ENCODE results near the gene RTN4R. TPM values are rescaled to one million over a fixed set of nuclear protein-coding genes. Genes with fewer than 3 reads are reported as not detected.
"Not testable (repeated sequence)": the region's sequence is repeated elsewhere in the genome, so short reads cannot be mapped to it uniquely, and the experiment has no call there.

RTN4R gene
- total RNA-seq, 1 donor from 2014 or later, result 38.3 TPM

GRCh38 chr22:20281891-20282290 lies 13.8 kb upstream of the RTN4R start:
- no peak for TF ChIP-seq CTCF (IDR thresholded peaks at IDR 0.05; ENCODE audit: partially characterized antibody, unreplicated experiment)
- no peak overlapping the region for H3K27ac Mint-ChIP-seq (ENCODE audit: unreplicated experiment)

GRCh38 chr22:20281473-20281872 lies 13.4 kb upstream of the RTN4R start:
- not testable (repeated sequence) for H3K27me3 Mint-ChIP-seq (ENCODE audit: unreplicated experiment); H3K9me3 Mint-ChIP-seq (ENCODE audit: unreplicated experiment); H3K36me3 Mint-ChIP-seq (ENCODE audit: unreplicated experiment); H3K4me1 Mint-ChIP-seq (ENCODE audit: low read depth, unreplicated experiment); H3K27ac Mint-ChIP-seq (ENCODE audit: unreplicated experiment); DNase-seq; H3K4me3 Mint-ChIP-seq (ENCODE audit: unreplicated experiment)

More at GRCh38 chr22:20281891-20282290, 13.8 kb upstream of the RTN4R start:
- no peaks in the 10 kb centered on the region for H3K36me3 Mint-ChIP-seq (ENCODE audit: unreplicated experiment)
- no peak overlapping the region for H3K4me3 Mint-ChIP-seq (ENCODE audit: unreplicated experiment)
- H3K4me1 Mint-ChIP-seq (ENCODE audit: low read depth, unreplicated experiment), result peaks cover under 1% of the 10 kb centered on the region
- peaks cover 2% of the 10 kb centered on the region for H3K27me3 Mint-ChIP-seq (ENCODE audit: unreplicated experiment)
- H3K9me3 Mint-ChIP-seq (ENCODE audit: unreplicated experiment), result peaks cover 4% of the 10 kb centered on the region
- no peak for DNase-seq

- no peak for DNase-seq
- Mint-ChIP-seq H3K4me1 (ENCODE audit: low read depth, unreplicated experiment) (no peaks in the 10 kb centered on the region), H3K27ac (ENCODE audit: unreplicated experiment) (no peak overlapping the region), H3K36me3 (ENCODE audit: unreplicated experiment) (no peaks in the 10 kb centered on the region), H3K9me3 (ENCODE audit: unreplicated experiment) (peaks cover 4% of the 10 kb centered on the region), H3K27me3 (ENCODE audit: unreplicated experiment) (peaks cover 2% of the 10 kb centered on the region), H3K4me3 (ENCODE audit: unreplicated experiment) (no peak overlapping the region)
- no peak for TF ChIP-seq CTCF (IDR thresholded peaks at IDR 0.05; ENCODE audit: partially characterized antibody, unreplicated experiment)
Measured at GRCh38 chr22:20280866-20281265, 12.7 kb upstream of the RTN4R start.

- not testable (repeated sequence) for H3K36me3 Mint-ChIP-seq (ENCODE audit: unreplicated experiment); H3K27ac Mint-ChIP-seq (ENCODE audit: unreplicated experiment); H3K27me3 Mint-ChIP-seq (ENCODE audit: unreplicated experiment); H3K9me3 Mint-ChIP-seq (ENCODE audit: unreplicated experiment); H3K4me1 Mint-ChIP-seq (ENCODE audit: low read depth, unreplicated experiment); DNase-seq; H3K4me3 Mint-ChIP-seq (ENCODE audit: unreplicated experiment)
Measured at GRCh38 chr22:20280163-20280562, 12.0 kb upstream of the RTN4R start.

- peaks cover 2% of the 10 kb centered on the region for H3K4me1 Mint-ChIP-seq (ENCODE audit: low read depth, unreplicated experiment)
- TF ChIP-seq CTCF (IDR thresholded peaks at IDR 0.05; ENCODE audit: partially characterized antibody, unreplicated experiment), result no peak
- no peak overlapping the region for H3K4me3 Mint-ChIP-seq (ENCODE audit: unreplicated experiment)
- peaks cover 2% of the 10 kb centered on the region for H3K27me3 Mint-ChIP-seq (ENCODE audit: unreplicated experiment)
- H3K36me3 Mint-ChIP-seq (ENCODE audit: unreplicated experiment), result no peaks in the 10 kb centered on the region
- DNase-seq, result no peak
- peaks cover 4% of the 10 kb centered on the region for H3K9me3 Mint-ChIP-seq (ENCODE audit: unreplicated experiment)
- H3K27ac Mint-ChIP-seq (ENCODE audit: unreplicated experiment), result no peak overlapping the region
Measured at GRCh38 chr22:20279662-20280134, 11.6 kb upstream of the RTN4R start.

- not testable (repeated sequence) for DNase-seq; H3K4me1 Mint-ChIP-seq (ENCODE audit: low read depth, unreplicated experiment); H3K9me3 Mint-ChIP-seq (ENCODE audit: unreplicated experiment); H3K27me3 Mint-ChIP-seq (ENCODE audit: unreplicated experiment); H3K27ac Mint-ChIP-seq (ENCODE audit: unreplicated experiment); H3K36me3 Mint-ChIP-seq (ENCODE audit: unreplicated experiment); H3K4me3 Mint-ChIP-seq (ENCODE audit: unreplicated experiment)
Measured at GRCh38 chr22:20278726-20279490, 10.8 kb upstream of the RTN4R start.

- not testable (repeated sequence) for H3K9me3 Mint-ChIP-seq (ENCODE audit: unreplicated experiment); H3K4me3 Mint-ChIP-seq (ENCODE audit: unreplicated experiment); H3K27me3 Mint-ChIP-seq (ENCODE audit: unreplicated experiment); DNase-seq; H3K4me1 Mint-ChIP-seq (ENCODE audit: low read depth, unreplicated experiment); H3K27ac Mint-ChIP-seq (ENCODE audit: unreplicated experiment); H3K36me3 Mint-ChIP-seq (ENCODE audit: unreplicated experiment)
Measured at GRCh38 chr22:20277936-20278635, 10.0 kb upstream of the RTN4R start.
